Ovary (tissue), 9 donors: Measurements from ENCODE around the gene TNRC6B. TPM values are rescaled to one million over a fixed set of nuclear protein-coding genes. Genes with fewer than 3 reads are reported as not detected.

ENCODE experiments used
- DNase-seq, 5 donors: peaks; one replicate each; pipeline ENCODE4 v3.0.0-alpha.2; 2019 to 2020
- H3K27ac ChIP-seq, 2 donors: fragments of 200-600 bp; one replicate each; pipeline versions ENCODE4 v1.5.1 to v1.8.0; 2019 to 2022
- H3K27me3 ChIP-seq: fragments of 200-600 bp; one replicate; pipeline ENCODE4 v1.8.0; 2022
- H3K36me3 ChIP-seq: fragments of 200-600 bp; sonication (generic); one replicate; pipeline ENCODE4 v1.5.1; 2019
- H3K4me1 ChIP-seq: one replicate; pipeline ENCODE4 v1.8.1; 2013; ENCODE audit warnings: mild to moderate bottlenecking, moderate library complexity; ENCODE audit not compliant: insufficient read depth
- H3K4me3 ChIP-seq: fragments of 200-600 bp; sonication (generic); one replicate; pipeline ENCODE4 v1.5.1; 2017
- H3K9me3 ChIP-seq, 2 donors: fragments of 200-600 bp in 1 of 2; sonication (generic) in 1 of 2; one replicate each; pipeline versions ENCODE4 v1.5.1 to v1.8.1; 2013 to 2019; ENCODE audit warnings: mild to moderate bottlenecking in 1 of 2, moderate library complexity in 1 of 2
- EP300 ChIP-seq: sonication (generic); formaldehyde crosslinking; IDR thresholded peaks from one replicate; pipeline ENCODE4 v1.6.1; 2017; ENCODE audit warnings: antibody characterized with exemption
- POLR2A ChIP-seq: fragments of 450-650 bp; IDR thresholded peaks from one replicate; pipeline ENCODE4 v1.6.1; 2017; ENCODE audit warnings: antibody characterized with exemption, mild to moderate bottlenecking, moderate library complexity
- WGBS, 3 donors: extraction: QIAGEN DNeasy Blood & Tissue Kit in 1 of 3; methylation state at CpG; one replicate each; pipeline versions ENCODE4 v1.1.5 to v1.1.7; 2013 to 2017; 5-methylcytosine and 5-hydroxymethylcytosine counted together
- intact Hi-C, 4 donors: fragments of 100-400 bp; cut with DNase I; formaldehyde crosslinking; loops; one replicate each; pipeline versions ENCODE4 v1.11.0 to v1.15.1; 2022 to 2023
- polyA plus RNA-seq, 2 donors: library from polyadenylated mRNA; stranded (reverse); fragments of 200-250 nt in 1 of 2; fragments of 350-450 nt in 1 of 2; fragmentation: Illumina TruSeq in 1 of 2; extraction: RNeasy Lipid Tissue Mini Kit (QIAGEN cat#74804) in 1 of 2; gene quantifications; one replicate each; pipeline ENCODE4 v1.2.3, GENCODE V29; 2013 to 2014
- total RNA-seq, 7 donors: library from RNA; depleted of rRNA in 2 of 7; stranded (reverse); fragments of >200 nt in 2 of 7; fragmentation: NEBNext Ultra II Directional in 3 of 7; extraction: Animal tissue kit (Norgen Biotek cat#: 25700) in 3 of 7; gene quantifications; one replicate each; pipeline versions ENCODE4 v1.1.0 to v1.2.4, GENCODE V29; 2016 to 2023
- TF ChIP-seq, protein P1 (sequence below), 3 donors: fragments of 450-650 bp in 2 of 3; fragments of 200-600 bp in 1 of 3; IDR thresholded peaks; one replicate each; pipeline versions ENCODE4 v1.5.1 to v1.8.0; 2016 to 2022; ENCODE audit warnings: antibody characterized with exemption in 3 of 3, mild to moderate bottlenecking in 1 of 3
- donor health status: DM: no; HTN: no; CAD: no; lungs with moderate emphysema.
- donor health status: DM: no; HTN: no; CAD: no.
- donor health status: Bipolar disorder and iron deficiency.
- donor health status: DM: yes; HTN: yes; CAD: no.
- donor health status: DM: no; HTN: no; CAD: no.
- donor health status: DM: yes; HTN: yes; CAD: no.

The TNRC6B gene
- total and polyA plus RNA-seq, 9 donors, result 9.4 to 52.1 (median 47.5) TPM

DNA sequence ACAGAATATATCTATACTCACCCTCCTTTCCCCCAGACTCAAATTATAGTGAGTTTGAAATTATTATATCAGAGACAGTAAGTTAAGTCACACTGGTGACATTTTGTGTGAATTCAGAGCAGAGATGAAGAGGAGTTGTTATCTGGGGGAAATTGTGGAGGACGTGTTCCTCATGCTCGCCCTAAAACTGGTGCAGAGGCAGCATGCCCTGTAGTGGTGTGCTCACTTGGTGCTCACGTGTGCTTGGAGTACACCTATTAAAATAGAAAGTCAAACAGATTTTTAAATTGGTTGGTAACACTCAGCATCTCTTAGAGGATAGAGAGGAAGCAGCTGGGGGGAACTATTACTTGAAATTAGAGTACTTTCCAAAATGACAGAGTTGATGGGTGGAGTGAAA is 117.0 kb downstream of the TNRC6B start:
- Histone ChIP-seq H3K27ac (no peak overlapping the region), H3K4me3 (no peak overlapping the region), H3K4me1 (no peaks in the 10 kb centered on the region), H3K36me3 (no peaks in the 10 kb centered on the region), H3K9me3 (no peaks in the 10 kb centered on the region), H3K27me3 (no peaks in the 10 kb centered on the region)
- no peak for TF ChIP-seq EP300
- TF ChIP-seq POLR2A, result no peak
- TF ChIP-seq, protein P1, sequence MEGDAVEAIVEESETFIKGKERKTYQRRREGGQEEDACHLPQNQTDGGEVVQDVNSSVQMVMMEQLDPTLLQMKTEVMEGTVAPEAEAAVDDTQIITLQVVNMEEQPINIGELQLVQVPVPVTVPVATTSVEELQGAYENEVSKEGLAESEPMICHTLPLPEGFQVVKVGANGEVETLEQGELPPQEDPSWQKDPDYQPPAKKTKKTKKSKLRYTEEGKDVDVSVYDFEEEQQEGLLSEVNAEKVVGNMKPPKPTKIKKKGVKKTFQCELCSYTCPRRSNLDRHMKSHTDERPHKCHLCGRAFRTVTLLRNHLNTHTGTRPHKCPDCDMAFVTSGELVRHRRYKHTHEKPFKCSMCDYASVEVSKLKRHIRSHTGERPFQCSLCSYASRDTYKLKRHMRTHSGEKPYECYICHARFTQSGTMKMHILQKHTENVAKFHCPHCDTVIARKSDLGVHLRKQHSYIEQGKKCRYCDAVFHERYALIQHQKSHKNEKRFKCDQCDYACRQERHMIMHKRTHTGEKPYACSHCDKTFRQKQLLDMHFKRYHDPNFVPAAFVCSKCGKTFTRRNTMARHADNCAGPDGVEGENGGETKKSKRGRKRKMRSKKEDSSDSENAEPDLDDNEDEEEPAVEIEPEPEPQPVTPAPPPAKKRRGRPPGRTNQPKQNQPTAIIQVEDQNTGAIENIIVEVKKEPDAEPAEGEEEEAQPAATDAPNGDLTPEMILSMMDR (IDR thresholded peaks at IDR 0.05), result no peak
- DNase-seq, result no peak
- intact Hi-C loops, result no loop called here
- WGBS, 3 donors, result 91 to 99% (median 97%) methylated on average over 3 of the region's 3 CpGs

DNA sequence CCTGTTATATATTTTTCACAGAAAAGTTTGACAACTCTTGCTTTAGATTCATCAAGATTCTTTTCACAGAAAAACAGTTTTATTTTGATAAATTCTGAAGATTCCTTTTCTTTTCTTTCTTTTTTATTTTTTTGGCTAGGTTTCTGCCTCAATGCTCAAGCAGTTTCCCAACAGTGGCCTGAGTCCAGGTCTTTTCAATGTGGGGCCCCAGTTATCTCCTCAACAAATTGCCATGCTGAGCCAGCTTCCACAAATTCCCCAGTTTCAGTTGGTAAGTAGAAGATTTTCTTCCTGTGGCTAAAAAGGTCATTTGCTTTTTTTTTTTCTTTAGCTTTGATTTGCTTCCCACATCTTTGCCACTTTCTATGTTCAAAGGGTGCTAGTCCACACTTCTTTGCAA is 122.6 kb downstream of the TNRC6B start:
- Histone ChIP-seq H3K27me3 (no peaks in the 10 kb centered on the region), H3K4me1 (no peaks in the 10 kb centered on the region), H3K4me3 (no peak overlapping the region), H3K27ac (no peak overlapping the region), H3K9me3 (no peaks in the 10 kb centered on the region), H3K36me3 (no peaks in the 10 kb centered on the region)
- no peak for TF ChIP-seq POLR2A
- TF ChIP-seq EP300, result no peak
- TF ChIP-seq, protein P1 (IDR thresholded peaks at IDR 0.05), result no peak
- DNase-seq, result no peak
- intact Hi-C loops, result no loop called here

DNA sequence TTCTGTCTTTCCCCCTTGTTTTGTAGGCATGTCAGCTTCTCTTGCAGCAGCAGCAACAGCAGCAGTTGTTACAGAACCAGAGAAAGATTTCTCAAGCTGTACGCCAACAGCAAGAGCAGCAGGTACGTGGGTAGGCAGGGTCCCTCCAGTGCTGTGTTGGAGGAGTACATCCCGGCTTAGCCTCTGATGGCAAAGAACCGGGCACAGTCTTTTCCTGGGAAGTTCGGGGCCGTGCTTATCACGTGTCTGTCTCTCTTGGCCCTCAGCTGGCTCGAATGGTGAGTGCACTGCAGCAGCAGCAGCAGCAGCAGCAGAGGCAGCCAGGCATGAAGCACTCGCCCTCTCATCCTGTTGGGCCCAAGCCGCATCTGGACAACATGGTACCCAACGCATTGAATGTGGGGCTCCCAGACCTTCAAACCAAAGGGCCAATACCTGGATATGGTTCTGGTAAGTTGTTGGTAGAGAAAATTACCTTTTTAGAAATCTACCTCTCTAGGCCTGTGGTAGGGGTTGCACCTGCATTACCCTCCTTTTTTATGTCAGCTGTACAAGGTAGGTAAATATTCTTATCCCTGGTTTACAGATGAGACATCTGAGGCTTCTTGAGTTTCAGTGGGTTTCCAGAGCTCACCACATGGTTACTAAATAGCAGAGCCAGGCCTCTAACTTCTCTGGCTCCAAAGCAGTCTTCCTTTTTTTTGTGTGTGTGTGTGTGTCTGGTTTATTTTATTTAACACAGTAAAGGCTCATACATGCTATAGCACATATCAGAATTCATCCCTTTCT is 123.4 kb downstream of the TNRC6B start:
- H3K4me1 ChIP-seq, result no peaks in the 10 kb centered on the region
- intact Hi-C loops, result no loop called here
- no peak overlapping the region for H3K4me3 ChIP-seq
- no peaks in the 10 kb centered on the region for H3K36me3 ChIP-seq
- no peak for DNase-seq
- 95 to 97% (median 97%) methylated on average over 11 of the region's 11 CpGs for WGBS, 3 donors
- TF ChIP-seq EP300, result no peak
- no peak for TF ChIP-seq POLR2A
- TF ChIP-seq, protein P1 (IDR thresholded peaks at IDR 0.05), result no peak
- H3K27ac ChIP-seq, result no peak overlapping the region
- no peaks in the 10 kb centered on the region for H3K9me3 ChIP-seq
- no peaks in the 10 kb centered on the region for H3K27me3 ChIP-seq

DNA sequence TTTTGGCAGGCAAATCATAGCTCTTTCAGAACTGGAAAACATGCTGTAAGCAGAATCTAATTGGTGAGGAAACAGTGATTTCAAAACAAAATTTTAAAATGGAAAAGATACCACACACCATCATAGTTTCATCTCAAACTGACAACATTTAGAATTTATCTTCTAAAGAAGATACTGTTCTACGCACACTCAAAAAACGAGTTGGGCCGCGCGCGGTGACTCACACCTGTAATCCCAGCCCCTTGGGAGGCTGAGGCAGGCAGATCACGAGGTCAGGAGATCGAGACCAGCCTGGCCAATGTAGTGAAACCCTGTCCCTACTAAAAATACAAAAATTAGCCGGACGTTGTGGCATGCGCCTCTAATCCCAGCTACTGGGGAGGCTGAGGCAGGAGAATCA is 124.4 kb downstream of the TNRC6B start:
- no peak for TF ChIP-seq EP300
- no peaks in the 10 kb centered on the region for H3K9me3 ChIP-seq
- no peaks in the 10 kb centered on the region for H3K36me3 ChIP-seq
- no peak overlapping the region for H3K27ac ChIP-seq
- H3K4me3 ChIP-seq, result no peak overlapping the region
- no peaks in the 10 kb centered on the region for H3K4me1 ChIP-seq
- intact Hi-C loops, result no loop called here
- no peak for DNase-seq
- WGBS, 3 donors, result 93 to 95% (median 94%) methylated on average over 11 of the region's 11 CpGs
- no peaks in the 10 kb centered on the region for H3K27me3 ChIP-seq

DNA sequence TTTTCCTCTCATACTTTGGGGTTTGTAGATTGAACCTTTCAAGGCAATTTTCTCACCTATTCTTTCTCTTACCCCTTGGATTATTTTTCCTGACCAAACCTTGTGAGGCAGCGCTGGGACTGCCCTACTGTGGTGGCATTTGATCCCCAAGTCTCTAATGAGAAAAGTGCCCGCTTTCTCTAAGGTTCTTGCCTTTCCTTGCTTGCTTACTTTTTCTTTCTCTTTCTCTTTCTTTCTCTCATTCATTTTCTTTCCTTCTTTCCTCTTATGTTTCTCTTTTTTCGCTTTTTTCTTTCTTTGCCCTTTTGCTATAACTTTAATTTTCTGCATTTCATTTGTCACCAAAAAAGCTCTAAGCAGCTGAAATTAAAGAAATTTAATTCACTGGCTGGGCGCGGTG is 127.9 kb downstream of the TNRC6B start:
- no peak for DNase-seq
- WGBS, 3 donors, result 96 to 97% (median 97%) methylated on average over 5 of the region's 5 CpGs
- no peak overlapping the region for H3K4me3 ChIP-seq
- H3K36me3 ChIP-seq, result no peaks in the 10 kb centered on the region
- intact Hi-C loops, result no loop called here
- no peaks in the 10 kb centered on the region for H3K9me3 ChIP-seq
- no peaks in the 10 kb centered on the region for H3K27me3 ChIP-seq
- TF ChIP-seq EP300 (no peak), POLR2A (no peak)
- TF ChIP-seq, protein P1 (IDR thresholded peaks at IDR 0.05), result no peak
- no peaks in the 10 kb centered on the region for H3K4me1 ChIP-seq
- H3K27ac ChIP-seq, result no peak overlapping the region
